Activated naive CD4-positive, alpha-beta T cell treated with anti-CD3 and anti-CD28 coated beads for 36 hours (primary cell): ENCODE measurements around the gene COPZ2. TPM values are rescaled to one million over a fixed set of nuclear protein-coding genes. Genes with fewer than 3 reads are reported as not detected.
A peak's percentile ranks its signal among the peaks of the same experiment; 100 is the strongest.
"Not testable (repeated sequence)": the region's sequence is repeated elsewhere in the genome, so short reads cannot be mapped to it uniquely, and the experiment has no call there.

Source experiments
- CTCF ChIA-PET: fragments of 350-600 bp; sonication (Branson Sonifier 250); formaldehyde crosslinking; loops from one replicate; lab custom pipeline; 2021; ENCODE audit warnings: antibody characterized with exemption; lab: Charles Lee
- DNase-seq: peaks from one replicate; pipeline ENCODE4 v3.0.0-alpha.2; 2020
- H3K27ac Mint-ChIP-seq: one replicate; pipeline ENCODE4 v1.8.0; 2021; ENCODE audit warnings: mild to moderate bottlenecking, mixed read lengths
- H3K27me3 Mint-ChIP-seq: one replicate; pipeline ENCODE4 v1.8.0; 2021; ENCODE audit warnings: low read depth, mixed read lengths
- H3K36me3 Mint-ChIP-seq: one replicate; pipeline ENCODE4 v1.8.0; 2021; ENCODE audit warnings: low read depth, mixed read lengths
- H3K4me1 Mint-ChIP-seq: one replicate; pipeline ENCODE4 v1.8.0; 2021; ENCODE audit warnings: low read depth, mixed read lengths
- H3K4me3 Mint-ChIP-seq: one replicate; pipeline ENCODE4 v1.8.0; 2021; ENCODE audit warnings: mild to moderate bottlenecking, moderate library complexity, mixed read lengths
- H3K9me3 Mint-ChIP-seq: one replicate; pipeline ENCODE4 v1.8.0; 2021; ENCODE audit warnings: mixed read lengths
- intact Hi-C: fragments of 100-400 bp; cut with micrococcal nuclease; formaldehyde crosslinking; loops from one replicate; pipeline ENCODE4 v1.15.1; 2023
- total RNA-seq, 2 experiments: library from RNA; stranded (reverse); gene quantifications; one replicate each; pipeline ENCODE4 v1.2.3, GENCODE V29; 2021

The COPZ2 gene
- 1 to 10 TPM; 2.4 to 3.3 TPM for total RNA-seq

- Mint-ChIP-seq H3K9me3 (no peaks in the 10 kb centered on the region), H3K27ac (no peak within 1 kb of the TSS), H3K4me3 (peak within 1 kb of the TSS; percentile 75), H3K27me3 (peaks cover 32% of the 10 kb centered on the region), H3K4me1 (peaks cover 7% of the 10 kb centered on the region), H3K36me3 (no peaks in the 10 kb centered on the region)
- peak; percentile 75 for DNase-seq
- CTCF ChIA-PET = interaction anchor here (0.6 to 4.4 kb wide), 14 partner anchors 9 to 192 kb away, joined by 3 to 37 read pairs (median 4); partner anchors contain the start of gene SNX11
- intact Hi-C loops = loop anchor here (1.0 kb wide), 2 partner anchors 11 to 37 kb away; partner anchors contain the start of gene NFE2L1
Measured at GRCh38 chr17:48037036-48037837, at the start of gene COPZ2. COPZ2 (minus strand) TSS chr17:48037797; CDS start chr17:48037777, 20 bp downstream.

- Mint-ChIP-seq H3K27me3 (no peaks in the 10 kb centered on the region), H3K27ac (no peak overlapping the region), H3K4me3 (no peak overlapping the region), H3K4me1 (peaks cover 4% of the 10 kb centered on the region), H3K9me3 (no peaks in the 10 kb centered on the region), H3K36me3 (peaks cover 3% of the 10 kb centered on the region)
- DNase-seq = no peak
- intact Hi-C loops = no loop called here
- CTCF ChIA-PET = interaction anchor here (2.1 kb wide), 2 partner anchors 39 to 45 kb away, joined by 6 to 10 read pairs; no protein-coding TSS in a partner anchor
Measured at GRCh38 chr17:48084932-48085331, 47.3 kb upstream of the COPZ2 start.

- Mint-ChIP-seq H3K27me3 (no peaks in the 10 kb centered on the region), H3K27ac (no peak overlapping the region), H3K4me1 (peaks cover 4% of the 10 kb centered on the region), H3K4me3 (no peak overlapping the region), H3K9me3 (no peaks in the 10 kb centered on the region), H3K36me3 (no peaks in the 10 kb centered on the region)
- CTCF ChIA-PET = interaction anchor here (0.6 to 4.7 kb wide), 12 partner anchors 10 to 69 kb away, joined by 3 to 60 read pairs (median 10); partner anchors contain the start of gene SNX11
- DNase-seq = no peak
- intact Hi-C loops = loop anchor here (2.0 kb wide), 1 partner anchor 31 kb away; no protein-coding TSS in a partner anchor
Measured at GRCh38 chr17:48081858-48082257, 44.3 kb upstream of the COPZ2 start.

GRCh38 chr17:48077152-48077551 lies 39.6 kb upstream of the COPZ2 start:
- DNase-seq, intact Hi-C loops, H3K4me1 Mint-ChIP-seq, H3K4me3 Mint-ChIP-seq, H3K27me3 Mint-ChIP-seq, H3K27ac Mint-ChIP-seq, H3K9me3 Mint-ChIP-seq: not testable (repeated sequence)
- H3K36me3 Mint-ChIP-seq = peaks cover 12% of the 10 kb centered on the region
- CTCF ChIA-PET = interaction anchor here (0.6 to 8.1 kb wide), 7 partner anchors 9 to 456 kb away, joined by 3 to 67 read pairs (median 4); no protein-coding TSS in a partner anchor

- Mint-ChIP-seq H3K27ac (no peak overlapping the region), H3K4me1 (no peaks in the 10 kb centered on the region), H3K9me3 (no peaks in the 10 kb centered on the region), H3K4me3 (no peak overlapping the region), H3K27me3 (no peaks in the 10 kb centered on the region), H3K36me3 (peaks cover 16% of the 10 kb centered on the region)
- peak; percentile 89 for DNase-seq
- intact Hi-C loops = loop anchor here (1.0 kb wide), 3 partner anchors 37 to 63 kb away; partner anchors contain the start of gene COPZ2
- CTCF ChIA-PET = interaction anchor here (0.6 to 8.1 kb wide), 35 partner anchors 7 to 823 kb away, joined by 3 to 67 read pairs (median 4); partner anchors contain the start of gene CDK5RAP3
Measured at GRCh38 chr17:48074322-48075081, 36.9 kb upstream of the COPZ2 start.

GRCh38 chr17:48073566-48074094 lies 36.0 kb upstream of the COPZ2 start:
- CTCF ChIA-PET = interaction anchor here (0.7 to 8.1 kb wide), 22 partner anchors 9 to 545 kb away, joined by 3 to 67 read pairs (median 4); partner anchors contain the start of gene CDK5RAP3
- H3K9me3 Mint-ChIP-seq, H3K27me3 Mint-ChIP-seq, H3K4me3 Mint-ChIP-seq, H3K4me1 Mint-ChIP-seq, H3K27ac Mint-ChIP-seq, DNase-seq: not testable (repeated sequence)
- H3K36me3 Mint-ChIP-seq = peaks cover 18% of the 10 kb centered on the region
- intact Hi-C loops = loop anchor here (1.0 kb wide), 3 partner anchors 36 to 62 kb away; partner anchors contain the start of gene COPZ2

GRCh38 chr17:48072811-48073210 lies 35.2 kb upstream of the COPZ2 start:
- intact Hi-C loops, DNase-seq, H3K9me3 Mint-ChIP-seq, H3K4me3 Mint-ChIP-seq, H3K4me1 Mint-ChIP-seq, H3K27ac Mint-ChIP-seq, H3K27me3 Mint-ChIP-seq: not testable (repeated sequence)
- CTCF ChIA-PET = interaction anchor here (1.0 to 8.1 kb wide), 9 partner anchors 8 to 61 kb away, joined by 3 to 67 read pairs (median 5); no protein-coding TSS in a partner anchor
- peaks cover 23% of the 10 kb centered on the region for H3K36me3 Mint-ChIP-seq

GRCh38 chr17:48071654-48072053 lies 34.1 kb upstream of the COPZ2 start:
- CTCF ChIA-PET = interaction anchor here (1.3 to 8.1 kb wide), 2 partner anchors 9 to 45 kb away, joined by 4 to 67 read pairs; no protein-coding TSS in a partner anchor

GRCh38 chr17:48070195-48070594 lies 32.6 kb upstream of the COPZ2 start:
- Mint-ChIP-seq H3K36me3 (peaks cover 27% of the 10 kb centered on the region), H3K4me3 (no peak overlapping the region), H3K4me1 (no peaks in the 10 kb centered on the region), H3K9me3 (no peaks in the 10 kb centered on the region), H3K27ac (no peak overlapping the region), H3K27me3 (no peaks in the 10 kb centered on the region)
- DNase-seq = no peak
- CTCF ChIA-PET = interaction anchor here (0.9 to 1.1 kb wide), 2 partner anchors 29 to 45 kb away, joined by 3 to 5 read pairs; no protein-coding TSS in a partner anchor
- intact Hi-C loops = no loop called here

More at GRCh38 chr17:48071654-48072053, 34.1 kb upstream of the COPZ2 start:
- intact Hi-C loops = no loop called here
- Mint-ChIP-seq H3K9me3 (no peaks in the 10 kb centered on the region), H3K4me1 (no peaks in the 10 kb centered on the region), H3K27ac (no peak overlapping the region), H3K36me3 (peaks cover 25% of the 10 kb centered on the region), H3K4me3 (no peak overlapping the region), H3K27me3 (no peaks in the 10 kb centered on the region)
- DNase-seq = no peak

- peaks cover 28% of the 10 kb centered on the region for H3K36me3 Mint-ChIP-seq
- H3K4me1 Mint-ChIP-seq = no peaks in the 10 kb centered on the region
- CTCF ChIA-PET = interaction anchor here (0.5 to 2.7 kb wide), 10 partner anchors 8 to 119 kb away, joined by 3 to 12 read pairs (median 5); no protein-coding TSS in a partner anchor
- no peak for DNase-seq
- H3K27ac Mint-ChIP-seq = peak overlapping the region; percentile 59
- no peaks in the 10 kb centered on the region for H3K27me3 Mint-ChIP-seq
- no peak overlapping the region for H3K4me3 Mint-ChIP-seq
- H3K9me3 Mint-ChIP-seq = no peaks in the 10 kb centered on the region
- intact Hi-C loops = no loop called here
Measured at GRCh38 chr17:48068491-48068961, 30.9 kb upstream of the COPZ2 start.

GRCh38 chr17:48067808-48068207 lies 30.2 kb upstream of the COPZ2 start:
- H3K4me1 Mint-ChIP-seq, H3K9me3 Mint-ChIP-seq, H3K4me3 Mint-ChIP-seq, H3K27me3 Mint-ChIP-seq, DNase-seq, intact Hi-C loops, H3K27ac Mint-ChIP-seq: not testable (repeated sequence)
- peaks cover 26% of the 10 kb centered on the region for H3K36me3 Mint-ChIP-seq
- CTCF ChIA-PET = interaction anchor here (0.8 to 2.7 kb wide), 9 partner anchors 8 to 118 kb away, joined by 3 to 12 read pairs (median 5); no protein-coding TSS in a partner anchor
